ENCODE measurements around the gene ALG1. TPM values are rescaled to one million over a fixed set of nuclear protein-coding genes. Genes with fewer than 3 reads are reported as not detected.
A peak's percentile ranks its signal among the peaks of the same experiment; 100 is the strongest.

Gene ALG1, protein sequence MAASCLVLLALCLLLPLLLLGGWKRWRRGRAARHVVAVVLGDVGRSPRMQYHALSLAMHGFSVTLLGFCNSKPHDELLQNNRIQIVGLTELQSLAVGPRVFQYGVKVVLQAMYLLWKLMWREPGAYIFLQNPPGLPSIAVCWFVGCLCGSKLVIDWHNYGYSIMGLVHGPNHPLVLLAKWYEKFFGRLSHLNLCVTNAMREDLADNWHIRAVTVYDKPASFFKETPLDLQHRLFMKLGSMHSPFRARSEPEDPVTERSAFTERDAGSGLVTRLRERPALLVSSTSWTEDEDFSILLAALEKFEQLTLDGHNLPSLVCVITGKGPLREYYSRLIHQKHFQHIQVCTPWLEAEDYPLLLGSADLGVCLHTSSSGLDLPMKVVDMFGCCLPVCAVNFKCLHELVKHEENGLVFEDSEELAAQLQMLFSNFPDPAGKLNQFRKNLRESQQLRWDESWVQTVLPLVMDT
- total RNA-seq (19.0 TPM), polyA plus RNA-seq (20.1 TPM)
- long read RNA-seq, donor 1: 0 reads
- long read RNA-seq, donor 2: 0 reads
- long read RNA-seq, donor 3, transcript ALG1-201 (13 exons, 2,132 nt): major isoform, 6 of 6 reads
- long read RNA-seq, donor 3, partial matches to known transcripts: 0 of 6 reads
- long read RNA-seq, donor 3, other reads (novel, unspliced or antisense): 0 of 6 reads
- long read RNA-seq, donor 4, partial matches to known transcripts: 0 of 1 reads
- long read RNA-seq, donor 4, other reads (novel, unspliced or antisense): 0 of 1 reads
- long read RNA-seq, donor 5, transcript ALG1-201 (13 exons, 2,132 nt): major isoform, 8 of 10 reads
- long read RNA-seq, donor 5, partial matches to known transcripts: 0 of 10 reads
- long read RNA-seq, donor 5, other reads (novel, unspliced or antisense): 0 of 10 reads
- long read RNA-seq, donor 6, transcript ALG1-201 (13 exons, 2,132 nt): major isoform, 5 of 5 reads
- long read RNA-seq, donor 6, partial matches to known transcripts: 0 of 5 reads
- long read RNA-seq, donor 6, other reads (novel, unspliced or antisense): 0 of 5 reads
- long read RNA-seq, donor 7, transcript ALG1-201 (13 exons, 2,132 nt): major isoform, 5 of 5 reads
- long read RNA-seq, donor 7, partial matches to known transcripts: 0 of 5 reads
- long read RNA-seq, donor 7, other reads (novel, unspliced or antisense): 0 of 5 reads
- long read RNA-seq, donor 8: 0 reads
- long read RNA-seq, donor 9, transcript ALG1-201 (13 exons, 2,132 nt): major isoform, 5 of 5 reads
- long read RNA-seq, donor 9, partial matches to known transcripts: 0 of 5 reads
- long read RNA-seq, donor 9, other reads (novel, unspliced or antisense): 0 of 5 reads
- long read RNA-seq, donor 10, partial matches to known transcripts: 0 of 4 reads
- long read RNA-seq, donor 10, other reads (novel, unspliced or antisense): 0 of 4 reads

DNA sequence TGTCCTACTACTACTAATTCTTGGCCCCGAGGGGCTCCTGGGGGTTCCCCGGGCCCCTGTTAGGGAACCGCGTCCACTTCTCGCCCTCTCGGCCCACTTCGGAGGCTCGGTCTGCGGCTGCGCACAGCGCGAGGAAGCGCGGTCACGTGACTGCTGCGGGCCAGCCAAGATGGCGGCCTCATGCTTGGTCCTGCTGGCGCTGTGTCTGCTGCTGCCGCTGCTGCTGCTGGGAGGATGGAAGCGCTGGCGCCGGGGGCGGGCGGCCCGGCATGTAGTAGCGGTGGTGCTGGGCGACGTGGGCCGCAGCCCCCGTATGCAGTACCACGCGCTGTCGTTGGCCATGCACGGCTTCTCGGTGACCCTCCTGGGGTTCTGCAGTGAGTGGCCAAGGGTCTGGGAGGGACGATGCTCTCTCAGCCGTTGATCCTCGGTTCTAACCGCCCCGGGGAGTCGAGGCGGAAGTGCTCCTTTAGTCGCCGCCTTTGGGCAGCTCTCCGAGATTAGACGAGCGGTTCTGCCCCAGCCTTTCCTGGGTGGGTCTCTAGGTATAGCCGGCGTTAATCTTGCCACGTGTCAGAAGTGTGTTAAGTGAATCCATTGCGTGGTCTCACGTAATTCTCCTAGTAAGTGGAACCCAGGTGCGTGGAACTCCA lies at the start of gene ALG1:
Gene ALG1, plus strand, starts transcription at position 163 of the 653 bp plus-strand sequence. Its CDS starts 7 bp downstream, at position 170.
- H3K27me3 ChIP-seq (ENCODE audit: control insufficient read depth in 2 of 2, insufficient read depth in 1 of 2, low read length in 1 of 2): no peaks in the 10 kb centered on the region
- H3K36me3 ChIP-seq (ENCODE audit: control insufficient read depth in 2 of 2, insufficient read depth in 2 of 2, low read length in 1 of 2): peaks cover 16 to 19% of the 10 kb centered on the region in 2 donors
- peak within 1 kb of the TSS; percentile 64 to 85 for H3K4me3 ChIP-seq (ENCODE audit: low read length in 2 of 2)
- peak; percentile 68 to 92 (median 80) for DNase-seq (ENCODE audit: low read depth in 6 of 9, low spot score in 9 of 9)
- WGBS: under 1% methylated on average over 53 of the region's 53 CpGs
- H3K4me1 ChIP-seq (ENCODE audit: control insufficient read depth in 2 of 2, insufficient read depth in 2 of 2, low read length in 2 of 2): peaks cover 9 to 17% of the 10 kb centered on the region in 2 donors
- H3K9me3 ChIP-seq (ENCODE audit: control insufficient read depth in 2 of 2, insufficient read depth in 1 of 2, low read length in 1 of 2): peaks cover 0 to 5% of the 10 kb centered on the region in 2 donors
- peak within 1 kb of the TSS; percentile 90 for H3K27ac ChIP-seq (ENCODE audit: low read depth in 1 of 2, low read length in 1 of 2)

DNA sequence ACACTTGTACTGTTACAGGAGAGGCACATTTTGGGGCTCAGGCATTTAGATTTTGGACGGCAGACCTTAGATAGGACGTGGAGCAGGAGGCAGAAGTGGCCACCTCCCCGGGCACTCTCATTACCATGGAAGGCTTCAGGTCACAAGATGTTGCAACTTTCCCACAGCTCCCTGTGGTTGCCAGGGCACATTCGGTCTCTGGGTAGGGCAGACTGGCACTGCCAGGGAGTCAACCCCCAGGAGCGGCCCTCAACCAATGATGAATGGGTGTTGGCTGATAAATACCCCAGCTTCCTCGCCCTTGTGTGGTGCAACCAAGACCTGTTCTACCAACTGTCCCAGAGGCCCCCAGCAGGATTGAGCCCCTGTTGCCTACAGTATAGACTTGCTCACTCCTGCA lies 49.1 kb upstream of the ALG1 start:
- H3K27ac ChIP-seq (ENCODE audit: low read depth in 1 of 2, low read length in 1 of 2): no peak overlapping the region
- 95% methylated on average over 6 of the region's 6 CpGs for WGBS
- H3K4me1 ChIP-seq (ENCODE audit: control insufficient read depth in 2 of 2, insufficient read depth in 2 of 2, low read length in 2 of 2): no peaks in the 10 kb centered on the region
- peaks cover 0 to 9% of the 10 kb centered on the region in 2 donors for H3K36me3 ChIP-seq (ENCODE audit: control insufficient read depth in 2 of 2, insufficient read depth in 2 of 2, low read length in 1 of 2)
- DNase-seq (ENCODE audit: low read depth in 6 of 9, low spot score in 9 of 9): no peak
- no peak overlapping the region for H3K4me3 ChIP-seq (ENCODE audit: low read length in 2 of 2)
- no peaks in the 10 kb centered on the region for H3K9me3 ChIP-seq (ENCODE audit: control insufficient read depth in 2 of 2, insufficient read depth in 1 of 2, low read length in 1 of 2)
- H3K27me3 ChIP-seq (ENCODE audit: control insufficient read depth in 2 of 2, insufficient read depth in 1 of 2, low read length in 1 of 2): no peaks in the 10 kb centered on the region

DNA sequence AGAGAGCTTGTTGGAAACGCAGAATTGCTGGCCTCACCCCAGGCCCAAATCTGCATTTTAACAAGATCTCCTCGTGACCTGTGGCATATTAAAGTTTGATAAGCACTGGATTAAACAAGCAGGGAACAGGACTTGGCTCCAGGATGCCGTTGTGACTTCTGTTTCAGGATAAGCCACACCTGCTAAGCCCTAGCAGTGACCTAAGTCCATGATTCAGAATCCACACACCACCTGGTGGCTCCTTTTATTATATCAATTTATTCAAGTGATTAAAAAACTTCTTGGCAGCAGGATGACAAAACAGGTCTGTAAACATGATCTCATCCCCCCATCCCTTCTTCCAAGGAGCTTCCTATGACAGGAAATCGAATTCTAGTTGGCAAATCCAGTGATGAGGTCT lies 47.0 kb upstream of the ALG1 start:
- H3K27ac ChIP-seq (ENCODE audit: low read depth in 1 of 2, low read length in 1 of 2): no peak overlapping the region
- DNase-seq (ENCODE audit: low read depth in 6 of 9, low spot score in 9 of 9): no peak
- H3K4me3 ChIP-seq (ENCODE audit: low read length in 2 of 2): no peak overlapping the region
- WGBS: 85% methylated on average over 4 of the region's 4 CpGs
- H3K36me3 ChIP-seq (ENCODE audit: control insufficient read depth in 2 of 2, insufficient read depth in 2 of 2, low read length in 1 of 2): peaks cover 0 to 24% of the 10 kb centered on the region in 2 donors
- no peaks in the 10 kb centered on the region for H3K9me3 ChIP-seq (ENCODE audit: control insufficient read depth in 2 of 2, insufficient read depth in 1 of 2, low read length in 1 of 2)
- H3K27me3 ChIP-seq (ENCODE audit: control insufficient read depth in 2 of 2, insufficient read depth in 1 of 2, low read length in 1 of 2): no peaks in the 10 kb centered on the region
- no peaks in the 10 kb centered on the region for H3K4me1 ChIP-seq (ENCODE audit: control insufficient read depth in 2 of 2, insufficient read depth in 2 of 2, low read length in 2 of 2)

DNA sequence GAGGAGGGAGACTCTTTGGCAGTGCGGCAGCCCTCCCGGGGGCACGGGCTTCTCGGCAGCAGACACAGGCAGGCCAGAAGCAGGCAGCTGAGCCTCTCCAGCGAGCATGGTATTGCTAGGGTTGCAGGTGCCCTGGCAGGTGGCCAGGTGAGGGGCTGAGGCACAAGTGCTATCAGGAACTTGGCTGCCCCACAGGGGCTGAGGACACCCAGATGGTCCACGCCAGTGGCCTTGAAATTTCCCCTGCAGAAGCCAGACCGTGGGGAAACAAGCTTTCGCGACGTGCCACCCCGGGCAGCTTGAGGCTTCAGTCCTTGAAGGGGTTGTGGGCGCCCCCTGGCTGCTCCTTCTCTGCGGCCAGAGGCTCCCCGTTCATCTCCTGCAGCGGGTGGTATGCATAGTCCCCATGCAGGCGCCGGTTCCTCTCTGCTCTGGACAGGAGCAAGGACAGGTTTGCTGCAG lies 46.4 kb upstream of the ALG1 start:
- H3K4me1 ChIP-seq (ENCODE audit: control insufficient read depth in 2 of 2, insufficient read depth in 2 of 2, low read length in 2 of 2): no peaks in the 10 kb centered on the region
- H3K9me3 ChIP-seq (ENCODE audit: control insufficient read depth in 2 of 2, insufficient read depth in 1 of 2, low read length in 1 of 2): no peaks in the 10 kb centered on the region
- H3K27ac ChIP-seq (ENCODE audit: low read depth in 1 of 2, low read length in 1 of 2): no peak overlapping the region
- DNase-seq (ENCODE audit: low read depth in 6 of 9, low spot score in 9 of 9): no peak
- no peaks in the 10 kb centered on the region for H3K27me3 ChIP-seq (ENCODE audit: control insufficient read depth in 2 of 2, insufficient read depth in 1 of 2, low read length in 1 of 2)
- no peak overlapping the region for H3K4me3 ChIP-seq (ENCODE audit: low read length in 2 of 2)
- WGBS: 74% methylated on average over 17 of the region's 17 CpGs
- peaks cover 0 to 24% of the 10 kb centered on the region in 2 donors for H3K36me3 ChIP-seq (ENCODE audit: control insufficient read depth in 2 of 2, insufficient read depth in 2 of 2, low read length in 1 of 2)

DNA sequence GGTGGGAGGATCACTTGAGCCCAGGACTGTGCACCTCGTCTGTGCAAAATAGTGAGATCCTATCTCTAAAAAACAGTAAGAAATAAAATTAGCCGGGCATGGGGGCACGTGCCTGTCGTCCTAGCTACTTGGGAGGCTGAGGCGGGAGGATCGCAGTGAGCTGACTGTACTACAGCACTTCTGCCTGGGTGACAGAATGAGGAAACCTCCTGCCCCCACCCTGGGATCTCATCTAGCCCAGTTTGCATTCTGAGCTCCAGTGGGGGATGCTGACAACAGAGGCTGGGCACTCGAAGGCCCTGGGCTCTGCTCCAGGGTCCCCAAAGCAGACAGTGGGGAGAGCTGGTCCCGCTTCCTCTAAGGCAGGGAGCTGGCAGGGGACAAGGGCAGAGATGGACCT lies 45.0 kb upstream of the ALG1 start:
- WGBS: 98% methylated on average over 8 of the region's 8 CpGs

DNA sequence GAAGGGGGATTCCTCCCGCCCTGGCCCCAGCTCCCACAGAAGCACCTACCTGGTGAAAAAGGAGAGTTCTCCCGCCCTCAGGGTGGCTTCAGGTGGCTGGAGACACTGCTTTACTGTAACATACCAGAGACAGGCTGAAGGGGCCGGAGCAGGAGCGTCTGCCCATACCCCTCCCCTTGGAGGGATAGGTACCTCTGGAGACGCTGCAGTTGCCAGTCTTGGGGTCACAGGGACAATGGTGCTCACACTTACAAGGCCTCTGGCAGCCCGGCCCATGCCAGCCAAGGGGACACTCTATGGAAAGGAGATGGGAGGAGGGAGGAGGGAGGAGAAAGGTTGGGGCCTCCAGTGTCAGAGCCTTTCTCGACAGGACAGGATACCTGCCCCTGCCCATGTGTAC lies 44.6 kb upstream of the ALG1 start:
- no peaks in the 10 kb centered on the region for H3K9me3 ChIP-seq (ENCODE audit: control insufficient read depth in 2 of 2, insufficient read depth in 1 of 2, low read length in 1 of 2)
- DNase-seq (ENCODE audit: low read depth in 6 of 9, low spot score in 9 of 9): no peak
- H3K27me3 ChIP-seq (ENCODE audit: control insufficient read depth in 2 of 2, insufficient read depth in 1 of 2, low read length in 1 of 2): no peaks in the 10 kb centered on the region
- peaks cover 0 to 24% of the 10 kb centered on the region in 2 donors for H3K36me3 ChIP-seq (ENCODE audit: control insufficient read depth in 2 of 2, insufficient read depth in 2 of 2, low read length in 1 of 2)
- no peak overlapping the region for H3K4me3 ChIP-seq (ENCODE audit: low read length in 2 of 2)
- no peaks in the 10 kb centered on the region for H3K4me1 ChIP-seq (ENCODE audit: control insufficient read depth in 2 of 2, insufficient read depth in 2 of 2, low read length in 2 of 2)
- WGBS: 95% methylated on average over 7 of the region's 7 CpGs
- H3K27ac ChIP-seq (ENCODE audit: low read depth in 1 of 2, low read length in 1 of 2): no peak overlapping the region

More for the DNA sequence above, 45.0 kb upstream of the ALG1 start:
- DNase-seq (ENCODE audit: low read depth in 6 of 9, low spot score in 9 of 9): no peak
- H3K9me3 ChIP-seq (ENCODE audit: control insufficient read depth in 2 of 2, insufficient read depth in 1 of 2, low read length in 1 of 2): no peaks in the 10 kb centered on the region
- H3K36me3 ChIP-seq (ENCODE audit: control insufficient read depth in 2 of 2, insufficient read depth in 2 of 2, low read length in 1 of 2): peaks cover 0 to 24% of the 10 kb centered on the region in 2 donors
- no peaks in the 10 kb centered on the region for H3K27me3 ChIP-seq (ENCODE audit: control insufficient read depth in 2 of 2, insufficient read depth in 1 of 2, low read length in 1 of 2)
- H3K4me1 ChIP-seq (ENCODE audit: control insufficient read depth in 2 of 2, insufficient read depth in 2 of 2, low read length in 2 of 2): no peaks in the 10 kb centered on the region
- no peak overlapping the region for H3K27ac ChIP-seq (ENCODE audit: low read depth in 1 of 2, low read length in 1 of 2)
- no peak overlapping the region for H3K4me3 ChIP-seq (ENCODE audit: low read length in 2 of 2)

DNA sequence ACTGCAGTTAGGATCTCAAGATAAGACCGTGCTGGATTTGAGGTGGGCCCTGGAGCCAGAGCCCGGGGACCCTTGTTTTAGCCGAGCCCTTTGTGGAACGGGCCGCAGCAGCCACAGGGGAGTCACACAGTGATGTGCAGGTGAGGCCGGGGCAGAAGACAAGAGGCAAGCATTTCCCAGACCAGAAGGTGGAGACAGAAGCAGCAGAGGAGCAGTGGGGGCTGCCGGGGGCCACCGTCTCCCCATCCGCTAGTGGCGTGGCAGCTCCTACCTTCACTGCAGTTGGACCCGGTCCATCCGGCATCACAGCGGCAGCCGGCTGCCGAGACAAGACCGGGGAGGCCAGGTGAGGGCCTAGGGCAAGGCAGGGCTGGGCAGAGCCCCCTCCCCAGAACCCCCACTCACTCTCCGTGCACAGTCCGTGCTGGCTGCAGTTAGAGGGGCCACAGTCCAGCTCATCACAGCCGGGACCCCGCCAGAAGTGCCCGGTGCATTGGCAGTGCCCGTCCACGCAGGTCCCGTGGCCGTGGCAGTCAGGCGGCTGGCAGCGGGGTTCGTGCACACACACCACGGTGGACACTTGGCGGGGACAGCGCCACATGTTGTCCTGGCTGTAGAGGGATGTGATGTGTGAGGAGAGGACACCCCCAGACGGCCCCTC lies 43.9 kb upstream of the ALG1 start:
- WGBS: 99% methylated on average over 32 of the region's 32 CpGs
- Histone ChIP-seq H3K27ac (ENCODE audit: low read depth in 1 of 2, low read length in 1 of 2) (no peak overlapping the region), H3K9me3 (ENCODE audit: control insufficient read depth in 2 of 2, insufficient read depth in 1 of 2, low read length in 1 of 2) (no peaks in the 10 kb centered on the region), H3K36me3 (ENCODE audit: control insufficient read depth in 2 of 2, insufficient read depth in 2 of 2, low read length in 1 of 2) (peaks cover 0 to 24% of the 10 kb centered on the region in 2 donors), H3K4me1 (ENCODE audit: control insufficient read depth in 2 of 2, insufficient read depth in 2 of 2, low read length in 2 of 2) (peaks cover 1 to 2% of the 10 kb centered on the region in 2 donors), H3K27me3 (ENCODE audit: control insufficient read depth in 2 of 2, insufficient read depth in 1 of 2, low read length in 1 of 2) (no peaks in the 10 kb centered on the region), H3K4me3 (ENCODE audit: low read length in 2 of 2) (no peak overlapping the region)
- DNase-seq (ENCODE audit: low read depth in 6 of 9, low spot score in 9 of 9): no peak

Measured in thymus (tissue), 14 donors.